ENCODE data around the gene TIMMDC1. TPM values are rescaled to one million over a fixed set of nuclear protein-coding genes. Genes with fewer than 3 reads are reported as not detected.

Gene TIMMDC1
- polyA plus RNA-seq, 1 of the 3 experiments (the other 2 are of a cell fraction) = 128 TPM

DNA sequence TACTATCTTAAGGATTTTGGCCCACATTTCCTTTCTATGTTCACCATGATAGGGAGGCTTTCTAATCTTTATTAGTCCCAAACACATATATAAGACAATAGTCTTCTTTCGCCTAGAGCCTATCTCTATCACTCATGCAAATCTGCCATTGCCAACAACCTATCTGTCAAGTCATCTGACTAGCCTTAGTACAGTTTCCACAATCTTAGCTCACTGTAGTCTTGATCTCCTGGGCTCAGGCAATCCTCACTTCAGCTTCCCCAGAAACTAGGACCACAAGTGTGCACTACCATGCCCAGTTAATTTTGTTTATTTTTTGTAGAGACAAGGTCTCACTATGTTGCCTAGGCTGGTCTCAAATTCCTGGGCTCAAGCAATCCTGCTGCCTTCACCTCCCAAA is 41.9 kb upstream of the TIMMDC1 start:
- Histone ChIP-seq H3K9ac (no peak overlapping the region), H3K9me2 (no peaks in the 10 kb centered on the region), H3K27ac (ENCODE audit: low read depth in 2 of 2, low read length in 1 of 2) (no peak overlapping the region), H3K4me2 (no peak overlapping the region), H3K4me3 (ENCODE audit: low read depth in 2 of 2, low read length in 1 of 2) (no peak overlapping the region), H3K27me3 (ENCODE audit: insufficient read depth) (no peaks in the 10 kb centered on the region), H3K36me3 (replicated peaks in 1 of 2; ENCODE audit: control insufficient read depth in 1 of 2, insufficient read depth in 2 of 2, low read length in 1 of 2) (peaks cover 83 to 94% of the 10 kb centered on the region in 2 experiments), H3K9me3 (no peaks in the 10 kb centered on the region), H3K4me1 (ENCODE audit: control insufficient read depth in 1 of 2, insufficient read depth in 2 of 2, low read depth in 1 of 2, low read length in 1 of 2) (peaks cover 0 to 2% of the 10 kb centered on the region in 2 experiments; a peak in 2 of 4 replicates), H4K20me1 (ENCODE audit: insufficient read depth) (peaks cover 19% of the 10 kb centered on the region; the same call in 1 of the 2 replicates), H3F3A (replicated peaks; ENCODE audit: insufficient read depth) (peaks cover 4% of the 10 kb centered on the region), H2AFZ (ENCODE audit: low read depth) (no peak overlapping the region), H3K79me2 (ENCODE audit: insufficient read depth) (peaks cover 89% of the 10 kb centered on the region)
- WGBS (ENCODE audit: low lambda C conversion rate) = 91% methylated on average over 1 of the region's 1 CpG
- CTCF ChIA-PET = no interaction called here
- TF ChIP-seq TAF1 (IDR thresholded peaks at IDR 0.05; ENCODE audit: borderline replicate concordance, low read depth, low read length) (no peak), FOXM1 (IDR thresholded peaks at IDR 0.05; ENCODE audit: low read depth) (no peak), ELF1 (IDR thresholded peaks at IDR 0.05) (no peak), JUND (IDR thresholded peaks at IDR 0.05) (no peak), RCOR1 (IDR thresholded peaks at IDR 0.05; ENCODE audit: low read length) (no peak), CHD2 (IDR thresholded peaks at IDR 0.05; ENCODE audit: low read length, partially characterized antibody) (no peak), GATA2 (CRISPR knock-in tag; IDR thresholded peaks at IDR 0.05) (no peak), MXI1 (IDR thresholded peaks at IDR 0.05; ENCODE audit: low read depth, low read length) (no peak)
- TF ChIP-seq, protein P1, sequence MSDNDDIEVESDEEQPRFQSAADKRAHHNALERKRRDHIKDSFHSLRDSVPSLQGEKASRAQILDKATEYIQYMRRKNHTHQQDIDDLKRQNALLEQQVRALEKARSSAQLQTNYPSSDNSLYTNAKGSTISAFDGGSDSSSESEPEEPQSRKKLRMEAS (IDR thresholded peaks at IDR 0.05; ENCODE audit: low read depth) = no peak
- TF ChIP-seq, protein P2, sequence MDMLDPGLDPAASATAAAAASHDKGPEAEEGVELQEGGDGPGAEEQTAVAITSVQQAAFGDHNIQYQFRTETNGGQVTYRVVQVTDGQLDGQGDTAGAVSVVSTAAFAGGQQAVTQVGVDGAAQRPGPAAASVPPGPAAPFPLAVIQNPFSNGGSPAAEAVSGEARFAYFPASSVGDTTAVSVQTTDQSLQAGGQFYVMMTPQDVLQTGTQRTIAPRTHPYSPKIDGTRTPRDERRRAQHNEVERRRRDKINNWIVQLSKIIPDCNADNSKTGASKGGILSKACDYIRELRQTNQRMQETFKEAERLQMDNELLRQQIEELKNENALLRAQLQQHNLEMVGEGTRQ (IDR thresholded peaks at IDR 0.05; ENCODE audit: borderline replicate concordance, low read depth, low read length) = no peak
- no peak for DNase-seq
- POLR2A ChIA-PET = no interaction called here

- no peaks in the 10 kb centered on the region for H3K9me2 ChIP-seq
- 80% methylated on average over 4 of the region's 4 CpGs for WGBS (ENCODE audit: low lambda C conversion rate)
- peaks cover 23% of the 10 kb centered on the region; the same call in 1 of the 2 replicates for H4K20me1 ChIP-seq (ENCODE audit: insufficient read depth)
- peaks cover 4% of the 10 kb centered on the region for H3F3A ChIP-seq (replicated peaks; ENCODE audit: insufficient read depth)
- no peak overlapping the region for H3K9ac ChIP-seq
- POLR2A ChIA-PET = no interaction called here
- no peak overlapping the region for H3K4me3 ChIP-seq (ENCODE audit: low read depth in 2 of 2, low read length in 1 of 2)
- H3K27ac ChIP-seq (ENCODE audit: low read depth in 2 of 2, low read length in 1 of 2) = no peak overlapping the region
- H3K79me2 ChIP-seq (ENCODE audit: insufficient read depth) = peaks cover 95% of the 10 kb centered on the region
- CTCF ChIA-PET = no interaction called here
- H3K27me3 ChIP-seq (ENCODE audit: insufficient read depth) = no peaks in the 10 kb centered on the region
- no peak overlapping the region for H2AFZ ChIP-seq (ENCODE audit: low read depth)
- peaks cover 85 to 97% of the 10 kb centered on the region in 2 experiments for H3K36me3 ChIP-seq (replicated peaks in 1 of 2; ENCODE audit: control insufficient read depth in 1 of 2, insufficient read depth in 2 of 2, low read length in 1 of 2)
- H3K4me1 ChIP-seq (ENCODE audit: control insufficient read depth in 1 of 2, insufficient read depth in 2 of 2, low read depth in 1 of 2, low read length in 1 of 2) = peaks cover 5 to 9% of the 10 kb centered on the region in 2 experiments
- no peak for DNase-seq
- no peak overlapping the region for H3K4me2 ChIP-seq
- TF ChIP-seq SMC3 (IDR thresholded peaks at IDR 0.05; ENCODE audit: low read depth, low read length) (no peak), EP300 (IDR thresholded peaks at IDR 0.05; ENCODE audit: borderline replicate concordance in 1 of 2, low read depth in 1 of 2, low read length in 1 of 2) (no peak), EZH2phosphoT487 (IDR thresholded peaks at IDR 0.05; ENCODE audit: borderline replicate concordance, low read depth) (no peak)
- no peaks in the 10 kb centered on the region for H3K9me3 ChIP-seq
These were observed 41.1 kb upstream of the TIMMDC1 start for GRCh38 chr3:119457246-119457645.
